Suppressor macrophage (primary cell): ENCODE measurements around the gene PPP1R3E.

Experiments
- DNase-seq, 4 experiments: peaks; one replicate each; pipeline ENCODE4 v3.0.0-alpha.2; 2020 to 2022

Gene PPP1R3E

DNA sequence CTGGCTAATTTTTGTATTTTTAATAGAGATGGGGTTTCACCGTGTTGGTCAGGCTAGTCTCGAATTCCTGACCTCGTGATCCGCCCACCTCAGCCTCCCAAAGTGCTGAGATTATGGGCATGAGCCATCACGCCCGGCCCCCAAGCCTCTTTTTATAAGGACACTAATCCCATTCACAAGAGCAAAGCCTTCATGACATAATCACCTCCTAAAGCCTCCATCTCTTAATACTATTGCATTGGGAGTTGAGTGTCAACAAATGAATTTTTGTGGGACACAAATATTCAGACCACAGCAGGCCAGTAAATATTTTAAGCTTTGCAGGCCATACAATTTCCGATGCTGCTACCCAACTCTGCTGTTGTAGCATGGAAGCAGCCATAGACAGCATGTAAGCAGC is 54.1 kb downstream of the PPP1R3E start:
- DNase-seq = no peak
